GM12878 (cell line): ENCODE data around the gene ODAD4.

Experiments
- CHD2 ChIP-seq: IDR thresholded peaks from 2 replicates; pipeline ENCODE4 v1.6.1; 2011; ENCODE audit warnings: low read depth, low read length, improper control_type of control experiment, borderline replicate concordance
- EZH2 ChIP-seq: IDR thresholded peaks from 2 replicates; pipeline ENCODE4 v1.6.1; 2012; ENCODE audit warnings: low read depth, mild to moderate bottlenecking, control low read depth, inconsistent platforms, low read length, borderline replicate concordance; ENCODE audit not compliant: control insufficient read depth
- NBN ChIP-seq: fragments of 450-650 bp; IDR thresholded peaks from 2 replicates; pipeline ENCODE4 v1.6.1; 2016
- POLR2A ChIP-seq: IDR thresholded peaks from 2 replicates; pipeline ENCODE4 v1.6.1; 2011; ENCODE audit warnings: low read depth, mild to moderate bottlenecking, low read length
- POLR2AphosphoS5 ChIP-seq: IDR thresholded peaks from 2 replicates; pipeline ENCODE4 v1.6.1; 2011; ENCODE audit warnings: mild to moderate bottlenecking, low read length, inconsistent platforms
- RB1 ChIP-seq: fragments of 450-650 bp; formaldehyde crosslinking; IDR thresholded peaks from 2 replicates; pipeline ENCODE4 v1.6.1; 2017; ENCODE audit warnings: mild to moderate bottlenecking, borderline replicate concordance
- SMARCA5 ChIP-seq: fragments of 450-650 bp; IDR thresholded peaks from 2 replicates; pipeline ENCODE4 v1.6.1; 2017; ENCODE audit warnings: mild to moderate bottlenecking
- ZSCAN29 ChIP-seq: fragments of 450-650 bp; IDR thresholded peaks from 2 replicates; pipeline ENCODE4 v1.6.1; 2017; ENCODE audit warnings: mild to moderate bottlenecking, moderate library complexity
- TF ChIP-seq, protein P1 (sequence below), 3 experiments: IDR thresholded peaks in 2 of 3; conservative IDR thresholded peaks in 1 of 3; 2 replicates each; pipeline ENCODE4 v1.5.1; 2011; ENCODE audit warnings: low read depth in 3 of 3, low read length in 3 of 3, mild to moderate bottlenecking in 3 of 3, control low read depth in 2 of 3, moderate library complexity in 2 of 3, inconsistent platforms in 1 of 3, mixed read lengths in 1 of 3; ENCODE audit not compliant: control insufficient read depth in 2 of 3, insufficient read depth in 1 of 3; ENCODE audit errors: extremely low read depth in 1 of 3
- TF ChIP-seq, protein P2 (sequence below): IDR thresholded peaks from 2 replicates; pipeline ENCODE4 v1.6.1; 2012; ENCODE audit warnings: mild to moderate bottlenecking, low read depth, low read length

DNA sequence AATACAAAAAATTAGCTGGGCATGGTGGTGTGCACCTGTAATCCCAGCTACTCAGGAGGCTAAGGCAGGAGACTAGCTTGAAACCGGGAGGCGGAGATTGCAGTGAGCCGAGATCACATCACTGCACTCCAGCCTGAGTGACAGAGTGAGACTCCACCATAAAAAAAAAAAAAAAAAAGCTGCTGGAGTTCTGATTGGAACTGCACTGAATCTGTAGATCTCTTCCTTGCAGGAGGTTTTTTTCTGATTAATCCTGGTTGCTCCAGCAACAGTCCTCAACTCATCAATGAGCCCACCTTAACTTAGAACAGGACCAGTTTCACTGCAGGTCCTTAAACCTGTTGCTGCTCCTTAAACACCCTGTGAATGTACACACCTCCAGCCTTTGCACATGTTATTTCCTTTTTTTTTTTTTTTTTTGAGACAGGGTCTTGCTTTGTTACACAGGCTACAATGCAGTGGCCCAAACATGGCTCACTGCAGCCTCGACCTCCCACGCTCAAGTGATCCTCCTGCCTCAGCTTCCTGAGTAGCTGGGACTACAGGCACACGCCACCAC, 1.6 kb upstream of the ODAD4 start:
- TF ChIP-seq POLR2A = no peak
- no peak for TF ChIP-seq NBN
- TF ChIP-seq, protein P1, sequence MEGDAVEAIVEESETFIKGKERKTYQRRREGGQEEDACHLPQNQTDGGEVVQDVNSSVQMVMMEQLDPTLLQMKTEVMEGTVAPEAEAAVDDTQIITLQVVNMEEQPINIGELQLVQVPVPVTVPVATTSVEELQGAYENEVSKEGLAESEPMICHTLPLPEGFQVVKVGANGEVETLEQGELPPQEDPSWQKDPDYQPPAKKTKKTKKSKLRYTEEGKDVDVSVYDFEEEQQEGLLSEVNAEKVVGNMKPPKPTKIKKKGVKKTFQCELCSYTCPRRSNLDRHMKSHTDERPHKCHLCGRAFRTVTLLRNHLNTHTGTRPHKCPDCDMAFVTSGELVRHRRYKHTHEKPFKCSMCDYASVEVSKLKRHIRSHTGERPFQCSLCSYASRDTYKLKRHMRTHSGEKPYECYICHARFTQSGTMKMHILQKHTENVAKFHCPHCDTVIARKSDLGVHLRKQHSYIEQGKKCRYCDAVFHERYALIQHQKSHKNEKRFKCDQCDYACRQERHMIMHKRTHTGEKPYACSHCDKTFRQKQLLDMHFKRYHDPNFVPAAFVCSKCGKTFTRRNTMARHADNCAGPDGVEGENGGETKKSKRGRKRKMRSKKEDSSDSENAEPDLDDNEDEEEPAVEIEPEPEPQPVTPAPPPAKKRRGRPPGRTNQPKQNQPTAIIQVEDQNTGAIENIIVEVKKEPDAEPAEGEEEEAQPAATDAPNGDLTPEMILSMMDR (IDR thresholded peaks at IDR 0.05 in 2 of 3, conservative IDR thresholded peaks at IDR 0.05 in 1 of 3; ENCODE audit: control insufficient read depth in 2 of 3, extremely low read depth in 1 of 3, insufficient read depth in 1 of 3, low read depth in 3 of 3, low read length in 3 of 3) = no peak
- TF ChIP-seq SMARCA5 = no peak
- no peak for TF ChIP-seq CHD2
- TF ChIP-seq EZH2 = no peak
- no peak for TF ChIP-seq RB1
- TF ChIP-seq ZSCAN29 = no peak
- no peak for TF ChIP-seq POLR2AphosphoS5
- TF ChIP-seq, protein P2, sequence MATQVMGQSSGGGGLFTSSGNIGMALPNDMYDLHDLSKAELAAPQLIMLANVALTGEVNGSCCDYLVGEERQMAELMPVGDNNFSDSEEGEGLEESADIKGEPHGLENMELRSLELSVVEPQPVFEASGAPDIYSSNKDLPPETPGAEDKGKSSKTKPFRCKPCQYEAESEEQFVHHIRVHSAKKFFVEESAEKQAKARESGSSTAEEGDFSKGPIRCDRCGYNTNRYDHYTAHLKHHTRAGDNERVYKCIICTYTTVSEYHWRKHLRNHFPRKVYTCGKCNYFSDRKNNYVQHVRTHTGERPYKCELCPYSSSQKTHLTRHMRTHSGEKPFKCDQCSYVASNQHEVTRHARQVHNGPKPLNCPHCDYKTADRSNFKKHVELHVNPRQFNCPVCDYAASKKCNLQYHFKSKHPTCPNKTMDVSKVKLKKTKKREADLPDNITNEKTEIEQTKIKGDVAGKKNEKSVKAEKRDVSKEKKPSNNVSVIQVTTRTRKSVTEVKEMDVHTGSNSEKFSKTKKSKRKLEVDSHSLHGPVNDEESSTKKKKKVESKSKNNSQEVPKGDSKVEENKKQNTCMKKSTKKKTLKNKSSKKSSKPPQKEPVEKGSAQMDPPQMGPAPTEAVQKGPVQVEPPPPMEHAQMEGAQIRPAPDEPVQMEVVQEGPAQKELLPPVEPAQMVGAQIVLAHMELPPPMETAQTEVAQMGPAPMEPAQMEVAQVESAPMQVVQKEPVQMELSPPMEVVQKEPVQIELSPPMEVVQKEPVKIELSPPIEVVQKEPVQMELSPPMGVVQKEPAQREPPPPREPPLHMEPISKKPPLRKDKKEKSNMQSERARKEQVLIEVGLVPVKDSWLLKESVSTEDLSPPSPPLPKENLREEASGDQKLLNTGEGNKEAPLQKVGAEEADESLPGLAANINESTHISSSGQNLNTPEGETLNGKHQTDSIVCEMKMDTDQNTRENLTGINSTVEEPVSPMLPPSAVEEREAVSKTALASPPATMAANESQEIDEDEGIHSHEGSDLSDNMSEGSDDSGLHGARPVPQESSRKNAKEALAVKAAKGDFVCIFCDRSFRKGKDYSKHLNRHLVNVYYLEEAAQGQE = no peak
